Tibial artery (tissue), 4 donors: ENCODE data around the gene RASGRF1.

Experiments
- DNase-seq, 2 donors: peaks; one replicate each; pipeline ENCODE4 v3.0.0-alpha.2; 2019
- H3K27ac ChIP-seq, 2 donors: fragments of 200-600 bp; sonication (generic) in 1 of 2; 1 replicate in 1 of 2; 2 replicates in 1 of 2; pipeline ENCODE4 v1.5.1; 2018 to 2019; ENCODE audit warnings: mild to moderate bottlenecking in 1 of 2
- H3K27me3 ChIP-seq, 2 donors: fragments of 200-600 bp; sonication (generic) in 1 of 2; one replicate each; pipeline versions ENCODE4 v1.5.1 to v1.6.0; 2016 to 2019
- H3K36me3 ChIP-seq, 3 donors: fragments of 200-600 bp; sonication (generic) in 2 of 3; one replicate each; pipeline ENCODE4 v1.5.1; 2016 to 2019; ENCODE audit warnings: mild to moderate bottlenecking in 2 of 3
- H3K4me1 ChIP-seq, 4 donors: fragments of 200-600 bp; sonication (generic) in 2 of 4; 1 replicate in 3 of 4; 2 replicates in 1 of 4; pipeline ENCODE4 v1.5.1; 2016 to 2019
- H3K4me3 ChIP-seq, 2 donors: fragments of 200-600 bp; sonication (generic) in 1 of 2; 1 replicate in 1 of 2; 2 replicates in 1 of 2; pipeline ENCODE4 v1.5.1; 2018 to 2019; ENCODE audit warnings: mild to moderate bottlenecking in 2 of 2
- H3K9me3 ChIP-seq, 3 donors: fragments of 200-600 bp; sonication (generic) in 1 of 3; one replicate each; pipeline ENCODE4 v1.5.1; 2016 to 2019
- intact Hi-C: fragments of 100-400 bp; cut with DNase I; formaldehyde crosslinking; loops from one replicate; pipeline ENCODE4 v1.15.0; 2023; ENCODE audit warnings: low total_unique reads
- TF ChIP-seq, protein P1 (sequence below), 2 experiments: fragments of 200-600 bp in 1 of 2; fragments of 450-650 bp in 1 of 2; IDR thresholded peaks; one replicate each; pipeline ENCODE4 v1.5.1; 2017 to 2019; ENCODE audit warnings: antibody characterized with exemption in 2 of 2, mild to moderate bottlenecking in 1 of 2, moderate library complexity in 1 of 2

Gene RASGRF1

DNA sequence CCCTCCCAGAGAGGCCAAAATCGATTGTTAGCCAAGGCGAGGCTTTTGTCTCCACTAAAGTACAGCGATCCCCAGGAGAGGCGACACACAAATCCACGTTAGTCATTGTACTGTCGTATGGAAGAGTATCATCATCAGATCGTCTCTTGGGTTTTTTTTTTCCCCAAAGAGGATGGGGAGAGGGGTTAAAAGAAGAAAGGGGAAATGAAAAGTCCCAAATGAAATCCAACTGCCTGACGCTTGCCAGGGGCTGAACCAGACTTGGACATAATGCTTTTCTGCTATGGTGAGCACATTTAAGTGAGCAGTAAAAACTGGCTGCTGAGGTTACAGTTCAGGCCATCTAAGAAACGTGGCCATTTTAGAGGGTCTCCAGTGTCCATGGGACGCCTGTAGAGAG is 107.8 kb downstream of the RASGRF1 start:
- intact Hi-C loops, result no loop called here
- no peaks in the 10 kb centered on the region for H3K36me3 ChIP-seq
- no peak overlapping the region for H3K4me3 ChIP-seq
- peaks cover 0 to 10% of the 10 kb centered on the region in 2 donors for H3K27me3 ChIP-seq
- H3K9me3 ChIP-seq, result no peaks in the 10 kb centered on the region
- no peak for DNase-seq
- TF ChIP-seq, protein P1, sequence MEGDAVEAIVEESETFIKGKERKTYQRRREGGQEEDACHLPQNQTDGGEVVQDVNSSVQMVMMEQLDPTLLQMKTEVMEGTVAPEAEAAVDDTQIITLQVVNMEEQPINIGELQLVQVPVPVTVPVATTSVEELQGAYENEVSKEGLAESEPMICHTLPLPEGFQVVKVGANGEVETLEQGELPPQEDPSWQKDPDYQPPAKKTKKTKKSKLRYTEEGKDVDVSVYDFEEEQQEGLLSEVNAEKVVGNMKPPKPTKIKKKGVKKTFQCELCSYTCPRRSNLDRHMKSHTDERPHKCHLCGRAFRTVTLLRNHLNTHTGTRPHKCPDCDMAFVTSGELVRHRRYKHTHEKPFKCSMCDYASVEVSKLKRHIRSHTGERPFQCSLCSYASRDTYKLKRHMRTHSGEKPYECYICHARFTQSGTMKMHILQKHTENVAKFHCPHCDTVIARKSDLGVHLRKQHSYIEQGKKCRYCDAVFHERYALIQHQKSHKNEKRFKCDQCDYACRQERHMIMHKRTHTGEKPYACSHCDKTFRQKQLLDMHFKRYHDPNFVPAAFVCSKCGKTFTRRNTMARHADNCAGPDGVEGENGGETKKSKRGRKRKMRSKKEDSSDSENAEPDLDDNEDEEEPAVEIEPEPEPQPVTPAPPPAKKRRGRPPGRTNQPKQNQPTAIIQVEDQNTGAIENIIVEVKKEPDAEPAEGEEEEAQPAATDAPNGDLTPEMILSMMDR (IDR thresholded peaks at IDR 0.05), result no peak
- H3K27ac ChIP-seq, result peak overlapping the region in 1 of 2 donors; percentile 33
- peaks cover 0 to 7% (median 1%) of the 10 kb centered on the region in 4 donors for H3K4me1 ChIP-seq

- DNase-seq, result no peak
- intact Hi-C loops, result no loop called here
- TF ChIP-seq, protein P1 (IDR thresholded peaks at IDR 0.05), result no peak
- no peaks in the 10 kb centered on the region for H3K9me3 ChIP-seq
- H3K27ac ChIP-seq, result no peak overlapping the region
- H3K4me3 ChIP-seq, result no peak overlapping the region
- H3K4me1 ChIP-seq, result peaks cover 0 to 7% (median 1%) of the 10 kb centered on the region in 4 donors
- peaks cover 0 to 15% of the 10 kb centered on the region in 2 donors for H3K27me3 ChIP-seq
- H3K36me3 ChIP-seq, result no peaks in the 10 kb centered on the region
Measured at GRCh38 chr15:78981532-78982313, 108.9 kb downstream of the RASGRF1 start.

- TF ChIP-seq, protein P1 (IDR thresholded peaks at IDR 0.05), result peak; percentile 56 to 64
- no peaks in the 10 kb centered on the region for H3K36me3 ChIP-seq
- H3K9me3 ChIP-seq, result no peaks in the 10 kb centered on the region
- intact Hi-C loops, result no loop called here
- H3K27ac ChIP-seq, result no peak overlapping the region
- peaks cover 0 to 7% (median 1%) of the 10 kb centered on the region in 4 donors for H3K4me1 ChIP-seq
- H3K4me3 ChIP-seq, result no peak overlapping the region
- DNase-seq, result peak in 1 of 2 donors; percentile 38
- peaks cover 0 to 15% of the 10 kb centered on the region in 2 donors for H3K27me3 ChIP-seq
Measured at GRCh38 chr15:78979456-78980320, 110.9 kb downstream of the RASGRF1 start.

GRCh38 chr15:78978601-78979179 is 111.9 kb downstream of the RASGRF1 start:
- intact Hi-C loops, result no loop called here
- DNase-seq, result no peak
- peaks cover 0 to 15% of the 10 kb centered on the region in 2 donors for H3K27me3 ChIP-seq
- no peaks in the 10 kb centered on the region for H3K36me3 ChIP-seq
- no peaks in the 10 kb centered on the region for H3K9me3 ChIP-seq
- no peak overlapping the region for H3K4me3 ChIP-seq
- H3K27ac ChIP-seq, result no peak overlapping the region
- TF ChIP-seq, protein P1 (IDR thresholded peaks at IDR 0.05), result no peak
- H3K4me1 ChIP-seq, result peaks cover 0 to 5% (median 1%) of the 10 kb centered on the region in 4 donors

DNA sequence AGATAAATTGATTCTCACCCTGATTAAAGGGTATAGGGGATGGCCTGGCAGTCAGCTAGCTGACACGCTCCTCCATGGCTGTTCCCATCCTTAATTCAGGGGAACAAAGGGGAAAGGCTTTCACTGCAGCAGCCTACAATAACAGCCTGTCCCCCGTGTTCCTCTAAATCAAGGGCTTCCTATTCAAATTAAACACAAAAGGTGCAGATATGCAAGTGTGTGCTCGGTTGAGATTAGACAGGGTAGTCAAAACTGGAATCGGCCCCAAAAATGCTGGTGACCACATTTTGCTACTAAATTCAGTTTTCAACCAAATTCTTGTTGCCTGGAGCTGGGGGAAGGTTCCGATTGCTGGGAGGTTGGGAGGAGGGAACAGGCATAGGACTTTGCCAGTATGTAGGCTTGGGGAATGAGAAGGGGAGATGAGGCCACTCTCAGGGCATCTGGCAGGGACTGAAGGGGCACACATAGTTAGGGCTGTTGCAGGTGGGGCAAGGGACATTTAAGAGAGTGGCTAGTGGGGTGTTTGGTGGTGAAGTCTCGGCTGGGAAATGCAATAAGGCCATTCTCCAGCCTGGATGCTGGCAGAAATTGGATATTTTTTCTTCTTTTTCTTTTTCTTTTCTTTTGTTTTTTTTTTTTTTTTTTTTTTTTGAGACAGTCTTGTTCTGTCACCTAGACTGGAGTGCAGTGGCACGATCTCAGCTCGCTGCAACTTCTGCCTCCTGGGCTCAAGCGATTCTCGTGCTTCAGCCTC is 112.8 kb downstream of the RASGRF1 start:
- Histone ChIP-seq H3K27me3 (peaks cover 0 to 15% of the 10 kb centered on the region in 2 donors), H3K9me3 (no peaks in the 10 kb centered on the region), H3K4me1 (no peaks in the 10 kb centered on the region), H3K27ac (no peak overlapping the region), H3K4me3 (no peak overlapping the region), H3K36me3 (no peaks in the 10 kb centered on the region)
- intact Hi-C loops, result no loop called here
- TF ChIP-seq, protein P1 (IDR thresholded peaks at IDR 0.05), result no peak
- DNase-seq, result no peak
